ENCODE results near the gene TMEM218.
A peak's percentile ranks its signal among the peaks of the same experiment; 100 is the strongest.

The TMEM218 gene

DNA sequence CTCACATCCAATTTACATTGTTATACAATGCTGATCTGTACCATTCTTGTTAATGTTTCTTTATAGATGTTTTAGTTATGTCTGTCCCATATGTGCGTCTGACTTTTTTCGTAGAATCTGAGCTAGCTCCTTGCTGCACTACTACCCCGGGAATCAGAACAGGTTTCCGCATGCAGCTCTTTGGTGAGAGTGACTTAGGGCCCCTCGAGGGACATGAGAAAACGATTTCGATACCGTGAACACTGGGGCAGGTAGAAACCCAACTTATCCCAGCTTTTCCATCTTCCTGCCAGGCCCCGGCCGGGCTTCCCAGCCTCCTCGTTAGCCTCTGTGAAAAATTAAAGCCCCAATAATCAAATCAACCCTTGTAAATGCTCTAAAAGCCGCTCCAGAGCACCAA lies 29.8 kb upstream of the TMEM218 start:
- TF ChIP-seq ZNF274 (IDR thresholded peaks at IDR 0.05; ENCODE audit: low read depth, low read length), result no peak

DNA sequence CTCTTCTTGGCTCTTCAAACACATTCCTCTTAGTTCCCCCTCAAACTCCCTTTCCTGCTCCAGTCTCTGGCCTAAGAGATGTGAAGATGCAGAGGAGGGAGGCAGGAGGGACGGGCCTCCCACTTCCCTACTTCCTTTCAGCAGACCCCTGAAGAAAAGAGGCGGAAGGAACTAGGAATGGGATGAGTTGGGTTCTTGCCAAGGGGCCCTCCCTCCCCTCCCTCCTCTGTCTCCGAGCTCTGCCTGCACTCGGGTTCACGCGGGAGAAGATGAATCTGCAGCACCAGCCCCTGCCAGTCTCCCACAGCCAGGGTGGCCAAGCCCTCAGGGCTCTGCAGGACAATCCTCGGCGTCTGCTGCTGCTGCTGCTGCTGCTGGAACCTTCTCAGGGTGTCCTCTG lies 28.8 kb upstream of the TMEM218 start:
- TF ChIP-seq ZNF274 (IDR thresholded peaks at IDR 0.05; ENCODE audit: low read depth, low read length), result no peak
- no peak overlapping the region for H3K4me3 ChIP-seq (ENCODE audit: low read length)

More for the DNA sequence above, 29.8 kb upstream of the TMEM218 start:
- H3K4me3 ChIP-seq (ENCODE audit: low read length), result no peak overlapping the region

DNA sequence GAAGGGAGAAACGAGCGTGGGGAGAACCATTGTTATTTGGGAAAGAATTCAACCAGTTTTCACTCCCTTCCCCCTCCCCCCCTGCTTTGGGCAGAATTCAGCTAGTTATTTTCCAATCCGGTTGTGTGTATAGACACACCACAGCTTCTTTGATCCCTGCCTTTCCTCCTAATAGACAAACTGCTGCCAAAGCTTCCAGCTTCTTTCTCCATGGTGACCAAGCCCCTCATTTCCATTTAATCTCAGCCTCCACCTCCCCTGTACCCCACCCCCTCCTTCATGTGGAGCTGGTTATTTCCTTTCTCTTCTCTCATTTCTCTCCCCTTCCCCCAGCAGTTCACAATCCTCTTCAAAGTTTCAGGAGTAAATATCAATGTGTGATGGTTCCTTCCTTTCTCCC lies 28.4 kb upstream of the TMEM218 start:
- no peak for TF ChIP-seq ZNF274 (IDR thresholded peaks at IDR 0.05; ENCODE audit: low read depth, low read length)
- no peak overlapping the region for H3K4me3 ChIP-seq (ENCODE audit: low read length)

DNA sequence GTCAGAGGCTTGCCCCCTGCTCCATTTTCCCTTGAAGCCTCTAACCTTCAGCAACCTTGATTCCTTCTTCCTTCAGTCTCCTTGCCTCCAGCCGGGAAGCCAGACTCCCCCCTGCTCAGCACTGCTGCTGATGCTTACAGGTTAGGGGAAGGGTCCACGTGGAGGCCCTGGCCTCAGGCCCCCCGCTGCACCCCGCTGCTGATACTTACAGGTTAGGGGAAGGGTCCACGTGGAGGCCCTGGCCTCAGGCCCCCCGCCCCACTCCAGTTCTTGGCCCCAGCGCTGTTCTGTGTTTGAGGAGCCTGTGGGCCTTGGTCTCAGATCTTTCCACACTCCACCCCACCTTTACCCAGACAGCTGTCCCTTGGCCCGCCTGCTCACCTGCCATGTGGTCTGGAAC lies 27.5 kb upstream of the TMEM218 start:
- no peak overlapping the region for H3K4me3 ChIP-seq (ENCODE audit: low read length)
- no peak for TF ChIP-seq ZNF274 (IDR thresholded peaks at IDR 0.05; ENCODE audit: low read depth, low read length)

DNA sequence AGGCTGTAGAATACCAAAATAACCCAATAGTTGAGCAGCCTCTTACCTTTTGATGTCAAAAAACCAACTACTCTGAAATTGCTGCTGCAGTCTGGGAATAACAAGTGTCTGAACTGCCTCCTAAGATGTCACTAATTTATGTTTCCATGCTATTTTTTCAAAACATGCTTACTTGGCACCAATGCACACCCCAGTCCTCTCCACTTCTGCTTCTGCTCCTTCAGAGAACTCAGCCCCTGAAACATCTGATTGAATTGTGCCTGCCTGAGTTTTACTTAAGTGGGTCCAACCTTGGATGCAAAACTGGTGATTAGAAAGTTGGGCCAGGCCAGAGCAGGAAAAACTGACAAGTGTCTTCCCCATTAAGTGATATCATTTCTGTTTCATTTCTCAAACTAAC lies 24.6 kb upstream of the TMEM218 start:
- no peak overlapping the region for H3K4me3 ChIP-seq (ENCODE audit: low read length)
- TF ChIP-seq ZNF274 (IDR thresholded peaks at IDR 0.05; ENCODE audit: low read depth, low read length), result no peak

DNA sequence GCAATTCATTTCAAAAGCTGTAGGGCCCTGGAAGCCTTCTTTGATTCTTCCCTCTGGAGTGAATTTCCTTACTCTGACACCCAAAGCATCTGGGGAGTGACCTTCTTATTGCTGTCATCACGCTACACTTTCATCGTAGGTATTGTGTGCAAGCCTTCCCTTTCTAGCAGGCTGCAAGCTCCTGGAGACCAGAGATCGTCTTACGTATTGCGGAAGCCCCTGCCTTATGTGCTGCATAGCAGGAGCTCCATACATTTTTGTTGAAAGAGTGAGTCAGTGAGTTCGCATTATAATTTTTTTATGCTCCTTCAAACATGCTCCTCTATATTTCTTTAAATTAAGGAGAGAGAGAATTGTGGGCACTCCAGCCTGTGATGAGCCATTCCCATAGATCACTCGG lies 21.2 kb upstream of the TMEM218 start:
- no peak for TF ChIP-seq ZNF274 (IDR thresholded peaks at IDR 0.05; ENCODE audit: low read depth, low read length)
- H3K4me3 ChIP-seq (ENCODE audit: low read length), result no peak overlapping the region

DNA sequence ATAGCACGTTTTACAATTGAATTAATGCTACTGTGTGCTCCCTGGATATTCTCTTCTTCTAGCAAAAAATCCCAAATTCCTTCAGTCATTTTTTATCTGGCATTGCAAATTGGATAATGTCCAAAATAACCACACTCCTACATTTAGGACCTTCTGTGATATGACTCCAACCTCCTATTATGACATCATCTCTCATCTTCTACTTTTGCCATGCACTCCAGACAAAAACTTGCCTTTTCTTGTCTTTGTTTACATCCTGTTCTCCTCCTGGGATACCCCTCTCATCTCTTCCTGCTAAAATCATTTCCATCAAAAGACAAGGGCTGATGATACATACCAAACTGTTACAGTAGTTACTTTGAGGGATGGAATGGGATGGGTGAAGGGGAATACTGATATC lies 20.6 kb upstream of the TMEM218 start:
- TF ChIP-seq ZNF274 (IDR thresholded peaks at IDR 0.05; ENCODE audit: low read depth, low read length), result no peak
- H3K4me3 ChIP-seq (ENCODE audit: low read length), result no peak overlapping the region

DNA sequence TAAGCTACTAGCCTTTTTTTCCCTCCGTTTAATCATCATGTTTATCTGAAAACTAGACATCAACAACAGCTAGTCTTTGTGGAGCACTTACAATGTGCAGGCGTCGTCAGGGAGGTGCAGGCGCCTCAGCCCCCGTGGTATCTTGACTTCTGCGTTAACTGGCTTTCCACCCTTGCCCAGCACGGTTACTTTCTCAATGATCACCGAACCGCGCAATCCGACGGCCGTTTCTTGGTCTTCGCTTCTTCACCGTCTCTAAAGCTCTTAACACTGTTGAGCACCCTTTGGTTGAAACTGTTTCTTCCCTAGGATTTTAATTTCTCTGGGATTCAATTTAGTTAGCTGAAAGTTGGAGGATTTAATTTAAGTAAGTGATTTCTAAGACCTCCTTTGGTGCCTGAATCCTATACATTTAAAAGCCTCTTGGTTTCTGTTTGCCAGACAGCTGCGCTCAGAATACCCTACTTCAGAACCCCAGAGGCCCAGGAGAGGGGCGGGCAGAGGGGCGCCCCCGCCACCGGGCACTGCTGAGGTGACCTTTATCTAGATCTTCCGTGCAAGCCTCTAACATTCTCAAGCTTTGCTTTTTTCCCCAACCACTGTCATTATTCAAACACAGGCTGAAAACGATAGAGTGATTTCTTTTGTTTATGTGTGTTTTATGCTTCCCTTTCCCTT lies 18.0 kb upstream of the TMEM218 start:
- no peak overlapping the region; the same call in 1 of the 2 replicates for H3K4me3 ChIP-seq (ENCODE audit: low read length)
- TF ChIP-seq ZNF274 (IDR thresholded peaks at IDR 0.05; ENCODE audit: low read depth, low read length), result no peak

DNA sequence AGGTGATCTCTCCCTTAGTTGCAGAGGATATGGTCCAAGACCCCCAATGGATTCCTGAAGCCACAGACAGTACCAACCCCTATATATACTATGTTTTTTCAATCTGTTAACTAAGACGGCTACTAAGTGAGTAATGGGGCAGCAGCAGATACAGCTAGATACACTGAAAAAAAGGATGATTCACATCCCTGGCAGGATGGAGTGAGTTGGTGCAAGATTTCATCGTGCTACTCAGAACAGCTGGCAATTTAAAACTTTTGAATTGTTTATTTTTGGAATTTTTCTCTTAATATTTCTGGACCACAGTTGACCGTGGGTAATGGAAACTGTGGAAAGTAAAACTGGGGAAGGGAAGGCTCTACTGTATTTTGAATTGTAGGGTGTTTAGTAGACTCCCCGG lies 17.0 kb upstream of the TMEM218 start:
- no peak overlapping the region for H3K4me3 ChIP-seq (ENCODE audit: low read length)
- TF ChIP-seq ZNF274 (IDR thresholded peaks at IDR 0.05; ENCODE audit: low read depth, low read length), result no peak

DNA sequence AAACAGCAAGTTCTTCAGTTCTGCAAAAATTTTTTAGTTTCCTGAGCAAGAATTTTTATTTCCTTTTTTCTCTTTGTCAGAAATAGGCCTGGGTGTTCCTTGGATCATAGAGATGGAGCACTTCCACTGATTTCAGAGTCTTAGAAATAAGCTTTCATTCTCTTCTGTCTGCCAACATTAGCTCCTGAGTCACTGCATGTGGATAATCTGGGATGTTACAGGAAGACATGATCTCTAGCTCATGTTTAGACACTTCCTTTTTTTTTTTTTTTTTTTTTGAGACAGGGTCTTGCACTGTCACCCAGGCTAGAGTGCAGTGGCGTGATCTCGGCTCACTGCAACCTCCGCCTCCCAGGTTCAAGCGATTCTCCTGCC lies 13.2 kb upstream of the TMEM218 start:
- H3K4me3 ChIP-seq (ENCODE audit: low read length), result no peak overlapping the region
- TF ChIP-seq ZNF274 (IDR thresholded peaks at IDR 0.05; ENCODE audit: low read depth, low read length), result no peak

DNA sequence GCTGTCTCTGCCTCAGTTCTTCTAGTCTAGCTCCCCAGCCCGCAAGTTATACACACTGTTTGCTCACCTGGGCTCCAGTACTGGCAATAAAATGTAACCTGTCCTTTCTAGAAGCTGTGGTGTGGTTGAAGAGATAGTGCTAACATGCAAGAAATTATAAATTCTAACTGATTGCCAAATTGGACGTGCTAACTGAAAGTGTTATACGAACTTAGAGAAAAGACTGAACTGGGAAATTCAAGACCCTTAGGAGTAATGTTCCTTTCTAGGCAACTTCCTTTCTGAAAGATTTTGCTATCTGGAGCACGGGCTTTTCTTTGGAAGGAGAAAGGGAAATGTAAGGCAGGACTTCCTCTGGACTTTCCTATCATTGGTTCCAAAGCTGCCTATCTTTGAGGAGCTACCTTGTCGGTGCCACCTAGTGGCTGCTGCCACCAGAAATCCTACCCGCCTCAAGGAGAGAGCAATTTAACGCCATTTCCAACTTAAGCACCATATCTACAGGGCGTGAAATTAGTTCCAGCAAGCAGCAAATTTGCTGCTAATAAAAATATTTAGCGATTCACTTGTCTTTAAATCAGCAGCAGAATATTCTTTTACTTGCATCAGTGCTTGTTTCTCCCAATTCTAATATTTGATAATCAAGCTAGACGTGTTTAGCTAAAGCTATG lies 12.7 kb upstream of the TMEM218 start:
- no peak overlapping the region for H3K4me3 ChIP-seq (ENCODE audit: low read length)
- no peak for TF ChIP-seq ZNF274 (IDR thresholded peaks at IDR 0.05; ENCODE audit: low read depth, low read length)

DNA sequence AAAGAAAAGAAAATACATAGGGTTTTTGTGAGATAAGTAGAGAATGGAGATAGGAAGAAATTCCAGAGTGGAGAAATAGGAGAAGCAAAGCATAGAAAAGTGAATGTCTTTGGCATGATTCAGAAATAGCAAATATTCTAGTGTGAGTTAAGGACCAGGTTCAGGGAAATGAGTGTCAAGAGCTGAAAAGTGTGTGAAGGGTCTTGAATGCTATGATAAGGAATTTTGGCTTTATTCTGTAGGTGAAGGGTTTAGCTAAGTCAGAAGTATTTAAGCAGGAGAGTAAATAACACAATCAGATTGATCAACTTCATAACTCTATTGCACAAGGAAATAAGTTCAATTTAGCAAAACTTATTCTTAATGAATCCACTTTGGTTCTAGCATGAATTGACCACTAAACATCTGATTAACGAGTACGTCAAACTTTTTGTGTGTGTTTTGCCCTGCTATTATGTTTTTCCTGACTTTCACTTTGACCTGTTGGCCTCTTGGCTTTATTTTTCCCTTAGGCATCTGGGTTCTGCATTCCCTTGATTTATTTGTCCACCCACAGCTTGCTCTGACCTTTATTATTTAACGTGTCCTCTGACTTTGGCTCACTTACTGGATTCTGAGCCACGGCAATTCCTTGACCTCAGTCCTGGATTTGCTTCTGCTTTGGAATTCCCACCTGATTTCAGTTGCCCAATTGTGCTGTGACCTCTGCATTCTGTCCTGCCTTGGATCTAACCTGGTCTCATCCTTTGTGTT lies 11.9 kb upstream of the TMEM218 start:
- no peak overlapping the region for H3K4me3 ChIP-seq (ENCODE audit: low read length)
- no peak for TF ChIP-seq ZNF274 (IDR thresholded peaks at IDR 0.05; ENCODE audit: low read depth, low read length)

DNA sequence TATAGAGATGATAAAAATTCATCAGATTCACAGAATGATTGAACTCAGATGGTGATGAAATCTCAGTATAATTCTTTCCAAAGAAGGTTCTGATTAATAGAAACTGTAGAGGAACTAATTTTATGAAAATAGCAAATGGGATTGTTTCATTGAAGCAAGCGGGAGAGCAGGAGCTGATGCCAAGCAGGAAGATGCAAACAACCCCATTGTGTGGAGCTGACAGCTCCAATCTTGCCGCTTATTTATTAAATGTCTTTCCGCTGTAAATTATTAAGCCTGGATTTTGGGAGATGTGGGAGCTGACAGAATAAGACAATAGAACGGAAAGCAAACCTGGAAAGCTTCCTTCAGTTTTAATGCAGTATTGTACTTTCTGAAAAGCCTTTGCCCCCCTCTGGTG lies 6.0 kb upstream of the TMEM218 start:
- TF ChIP-seq ZNF274 (IDR thresholded peaks at IDR 0.05; ENCODE audit: low read depth, low read length), result no peak
- H3K4me3 ChIP-seq (ENCODE audit: low read length), result no peak overlapping the region

DNA sequence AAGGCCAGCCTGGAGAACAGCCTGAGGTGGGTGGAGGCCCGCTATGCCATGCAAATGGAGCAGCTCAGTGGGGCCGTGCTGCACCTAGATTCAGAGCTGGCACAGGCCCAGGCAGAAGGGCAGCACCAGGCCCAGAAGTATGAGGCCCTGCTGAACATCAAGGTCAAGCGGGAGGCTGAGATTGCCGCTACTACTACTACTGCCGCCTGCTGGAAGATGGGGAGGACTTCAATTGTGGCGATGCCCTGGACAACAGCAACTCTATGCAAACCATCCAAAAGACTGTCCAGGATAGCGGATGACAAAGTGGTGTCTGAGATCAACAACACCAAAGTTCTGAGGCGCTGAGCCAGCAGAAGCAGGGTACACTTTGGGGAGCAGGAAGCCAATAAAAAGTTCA lies 3.1 kb upstream of the TMEM218 start:
- no peak for TF ChIP-seq ZNF274 (IDR thresholded peaks at IDR 0.05; ENCODE audit: low read depth, low read length)
- H3K4me3 ChIP-seq (ENCODE audit: low read length), result no peak overlapping the region

DNA sequence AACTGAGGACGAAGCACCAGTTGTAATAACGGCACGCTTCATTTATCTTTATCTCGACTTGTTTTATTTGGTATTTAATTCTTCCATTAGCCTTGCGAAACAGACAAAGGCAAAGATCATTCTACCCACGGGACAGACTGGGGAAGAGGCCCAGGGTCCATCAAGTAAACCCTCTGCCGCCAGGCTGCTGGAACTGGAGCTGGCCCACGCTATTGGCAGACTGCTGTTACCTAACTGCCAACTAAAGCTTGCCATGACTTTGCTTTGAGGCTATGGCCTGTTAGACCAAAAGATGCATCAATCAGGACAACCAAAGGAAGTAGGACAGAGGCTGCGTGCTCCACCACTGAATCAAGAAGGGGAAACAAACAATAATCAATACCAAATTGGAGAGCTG lies 780 bp upstream of the TMEM218 start:
- TF ChIP-seq ZNF274 (IDR thresholded peaks at IDR 0.05; ENCODE audit: low read depth, low read length), result no peak
- H3K4me3 ChIP-seq (ENCODE audit: low read length), result peak overlapping the region; percentile 40; the same call in 1 of the 2 replicates

All from GM08714 (cell line).